ENCODE measurements around the gene CLEC14A.

Gene CLEC14A

DNA sequence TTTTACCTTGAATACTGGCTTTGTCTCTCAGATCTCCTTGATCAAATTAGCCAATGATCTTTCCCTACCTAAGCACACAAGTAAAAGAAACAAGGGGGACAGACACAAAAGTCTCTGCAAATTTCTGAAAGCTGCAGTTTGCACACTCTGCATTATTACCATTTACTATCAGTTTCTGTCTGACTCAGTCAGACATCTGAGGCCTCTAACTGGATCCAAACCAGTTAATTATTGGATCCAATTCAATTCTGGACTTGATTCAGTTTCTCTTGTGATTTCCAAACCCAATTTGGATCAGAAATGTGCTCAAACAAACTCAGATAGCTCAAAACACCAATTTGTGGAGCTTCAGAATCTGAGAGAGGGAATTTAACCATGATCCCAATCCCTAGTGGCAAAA is 31.6 kb downstream of the CLEC14A start:
- Histone ChIP-seq H3K9ac (ENCODE audit: low read depth, low read length) (no peak overlapping the region), H3K4me1 (ENCODE audit: insufficient read depth, low read length) (peaks cover 17% of the 10 kb centered on the region), H3K9me3 (ENCODE audit: control insufficient read depth, insufficient read depth, low read length) (no peaks in the 10 kb centered on the region), H3K36me3 (ENCODE audit: insufficient read depth, low read length) (no peaks in the 10 kb centered on the region)

DNA sequence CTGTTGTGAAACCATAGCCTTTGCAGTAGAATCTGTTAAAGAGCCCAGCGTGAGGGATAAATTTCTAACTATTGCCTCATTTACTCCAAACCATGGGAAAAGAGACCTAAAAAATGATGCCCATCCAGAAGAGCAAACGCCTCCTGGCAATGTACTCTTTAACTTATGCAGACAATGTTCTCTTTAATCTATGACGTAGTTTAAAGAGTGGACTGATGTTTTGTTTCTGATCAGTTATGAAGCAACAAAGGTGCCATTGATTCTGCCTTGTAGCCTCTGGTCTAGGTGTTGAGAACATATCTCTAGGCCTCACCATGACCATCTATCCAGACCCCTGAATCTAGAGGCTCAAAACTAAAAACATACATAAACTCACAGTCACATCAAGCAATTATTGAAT is 34.8 kb downstream of the CLEC14A start:
- no peaks in the 10 kb centered on the region for H3K9me3 ChIP-seq (ENCODE audit: control insufficient read depth, insufficient read depth, low read length)
- H3K36me3 ChIP-seq (ENCODE audit: insufficient read depth, low read length) = no peaks in the 10 kb centered on the region
- peaks cover 21% of the 10 kb centered on the region for H3K4me1 ChIP-seq (ENCODE audit: insufficient read depth, low read length)
- H3K9ac ChIP-seq (ENCODE audit: low read depth, low read length) = no peak overlapping the region

DNA sequence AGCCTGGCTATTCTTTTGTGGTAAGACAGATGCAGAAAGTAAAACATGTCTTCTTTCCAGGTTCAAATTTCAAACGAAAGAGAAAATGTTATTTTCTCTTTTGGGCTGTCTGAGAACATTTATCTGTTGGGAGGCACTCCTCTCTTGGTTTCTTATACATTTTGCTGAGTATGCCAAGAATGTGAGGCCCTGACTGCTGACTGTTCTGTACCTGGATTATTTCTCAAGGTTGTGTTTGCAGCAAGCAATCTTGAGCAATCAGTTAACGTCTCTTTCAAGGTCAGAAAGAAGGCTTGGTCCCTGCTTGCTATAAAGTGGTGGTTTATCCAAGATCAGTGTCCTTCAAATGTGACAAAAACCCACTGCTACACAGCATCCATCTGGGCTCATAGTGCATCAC is 38.3 kb downstream of the CLEC14A start:
- Histone ChIP-seq H3K4me1 (ENCODE audit: insufficient read depth, low read length) (peaks cover 30% of the 10 kb centered on the region), H3K9ac (ENCODE audit: low read depth, low read length) (no peak overlapping the region)

DNA sequence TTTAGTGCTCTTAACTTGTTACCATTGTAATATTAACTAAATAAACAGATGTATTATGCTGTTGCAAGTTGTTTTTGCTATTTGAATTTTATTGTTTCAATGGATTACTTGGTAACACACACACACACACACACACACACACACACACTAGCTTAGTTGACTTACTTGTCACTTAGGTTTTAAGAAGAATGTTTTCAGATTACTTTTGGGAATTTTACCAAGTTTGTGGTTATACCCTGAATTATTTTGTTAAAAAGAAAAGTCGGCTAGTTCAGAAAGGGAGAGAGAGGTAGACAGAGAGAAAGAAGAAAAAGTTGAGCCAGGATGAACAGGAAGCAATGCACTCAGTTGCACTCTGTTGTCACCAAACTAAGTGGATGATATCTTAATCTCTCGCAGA is 42.9 kb downstream of the CLEC14A start:
- Histone ChIP-seq H3K4me1 (ENCODE audit: insufficient read depth, low read length) (peaks cover 13% of the 10 kb centered on the region), H3K9ac (ENCODE audit: low read depth, low read length) (no peak overlapping the region), H3K36me3 (ENCODE audit: insufficient read depth, low read length) (no peaks in the 10 kb centered on the region), H3K9me3 (ENCODE audit: control insufficient read depth, insufficient read depth, low read length) (no peaks in the 10 kb centered on the region)

More for the DNA sequence above, 38.3 kb downstream of the CLEC14A start:
- Histone ChIP-seq H3K36me3 (ENCODE audit: insufficient read depth, low read length) (no peaks in the 10 kb centered on the region), H3K9me3 (ENCODE audit: control insufficient read depth, insufficient read depth, low read length) (no peaks in the 10 kb centered on the region)

DNA sequence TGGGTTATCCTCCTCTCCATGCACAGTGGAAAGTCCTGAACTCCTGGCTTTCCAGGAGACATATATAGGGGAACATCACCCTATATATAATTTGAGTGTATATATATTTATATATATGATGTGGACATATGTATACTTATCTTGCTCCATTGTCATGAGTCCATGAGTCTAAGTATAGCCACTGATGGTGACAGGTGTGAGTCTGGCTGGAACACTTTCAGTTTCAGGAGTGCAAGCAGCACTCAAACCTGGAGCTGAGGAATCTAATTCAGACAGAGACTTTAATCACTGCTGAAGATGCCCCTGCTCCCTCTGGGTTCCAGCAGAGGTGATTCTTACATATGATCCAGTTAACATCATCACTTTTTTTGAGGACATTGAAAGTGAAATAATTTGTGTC is 43.8 kb downstream of the CLEC14A start:
- Histone ChIP-seq H3K9me3 (ENCODE audit: control insufficient read depth, insufficient read depth, low read length) (no peaks in the 10 kb centered on the region), H3K36me3 (ENCODE audit: insufficient read depth, low read length) (no peaks in the 10 kb centered on the region), H3K9ac (ENCODE audit: low read depth, low read length) (no peak overlapping the region), H3K4me1 (ENCODE audit: insufficient read depth, low read length) (peaks cover 9% of the 10 kb centered on the region)

DNA sequence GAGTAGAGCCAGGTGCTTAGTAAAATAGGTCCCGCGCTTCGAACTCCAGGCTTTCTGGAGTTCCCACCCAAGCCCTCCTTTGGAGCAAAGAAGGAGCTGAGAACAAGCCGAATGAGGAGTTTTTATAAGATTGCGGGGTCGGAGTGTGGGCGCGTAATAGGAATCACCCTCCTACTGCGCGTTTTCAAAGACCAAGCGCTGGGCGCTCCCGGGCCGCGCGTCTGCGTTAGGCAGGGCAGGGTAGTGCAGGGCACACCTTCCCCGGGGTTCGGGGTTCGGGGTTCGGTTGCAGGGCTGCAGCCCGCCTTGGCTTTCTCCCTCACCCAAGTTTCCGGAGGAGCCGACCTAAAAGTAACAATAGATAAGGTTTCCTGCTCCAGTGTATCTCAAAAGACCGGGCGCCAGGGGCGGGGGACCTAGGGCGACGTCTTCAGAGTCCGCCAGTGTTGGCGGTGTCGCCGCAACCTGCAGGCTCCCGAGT is 44.6 kb downstream of the CLEC14A start:
- peaks cover 9% of the 10 kb centered on the region for H3K4me1 ChIP-seq (ENCODE audit: insufficient read depth, low read length)
- no peak overlapping the region for H3K9ac ChIP-seq (ENCODE audit: low read depth, low read length)
- H3K9me3 ChIP-seq (ENCODE audit: control insufficient read depth, insufficient read depth, low read length) = no peaks in the 10 kb centered on the region
- no peaks in the 10 kb centered on the region for H3K36me3 ChIP-seq (ENCODE audit: insufficient read depth, low read length)

DNA sequence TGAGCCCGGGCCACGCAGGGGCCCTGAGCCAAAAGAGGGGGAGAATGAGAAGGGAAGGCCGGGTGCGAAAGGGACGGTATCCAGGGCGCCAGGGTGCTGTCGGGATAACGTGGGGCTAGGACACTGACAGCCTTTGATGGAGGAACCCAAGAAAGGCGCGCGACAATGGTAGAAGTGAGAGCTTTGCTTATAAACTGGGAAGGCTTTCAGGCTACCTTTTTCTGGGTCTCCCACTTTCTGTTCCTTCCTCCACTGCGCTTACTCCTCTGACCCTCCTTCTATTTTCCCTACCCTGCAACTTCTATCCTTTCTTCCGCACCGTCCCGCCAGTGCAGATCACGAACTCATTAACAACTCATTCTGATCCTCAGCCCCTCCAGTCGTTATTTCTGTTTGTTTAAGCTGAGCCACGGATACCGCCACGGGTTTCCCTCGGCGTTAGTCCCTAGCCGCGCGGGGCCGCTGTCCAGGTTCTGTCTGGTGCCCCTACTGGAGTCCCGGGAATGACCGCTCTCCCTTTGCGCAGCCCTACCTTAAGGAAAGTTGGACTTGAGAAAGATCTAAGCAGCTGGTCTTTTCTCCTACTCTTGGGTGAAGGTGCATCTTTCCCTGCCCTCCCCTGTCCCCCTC is 45.2 kb downstream of the CLEC14A start:
- Histone ChIP-seq H3K9me3 (ENCODE audit: control insufficient read depth, insufficient read depth, low read length) (no peaks in the 10 kb centered on the region), H3K4me1 (ENCODE audit: insufficient read depth, low read length) (peaks cover 9% of the 10 kb centered on the region), H3K9ac (ENCODE audit: low read depth, low read length) (no peak overlapping the region), H3K36me3 (ENCODE audit: insufficient read depth, low read length) (no peaks in the 10 kb centered on the region)

DNA sequence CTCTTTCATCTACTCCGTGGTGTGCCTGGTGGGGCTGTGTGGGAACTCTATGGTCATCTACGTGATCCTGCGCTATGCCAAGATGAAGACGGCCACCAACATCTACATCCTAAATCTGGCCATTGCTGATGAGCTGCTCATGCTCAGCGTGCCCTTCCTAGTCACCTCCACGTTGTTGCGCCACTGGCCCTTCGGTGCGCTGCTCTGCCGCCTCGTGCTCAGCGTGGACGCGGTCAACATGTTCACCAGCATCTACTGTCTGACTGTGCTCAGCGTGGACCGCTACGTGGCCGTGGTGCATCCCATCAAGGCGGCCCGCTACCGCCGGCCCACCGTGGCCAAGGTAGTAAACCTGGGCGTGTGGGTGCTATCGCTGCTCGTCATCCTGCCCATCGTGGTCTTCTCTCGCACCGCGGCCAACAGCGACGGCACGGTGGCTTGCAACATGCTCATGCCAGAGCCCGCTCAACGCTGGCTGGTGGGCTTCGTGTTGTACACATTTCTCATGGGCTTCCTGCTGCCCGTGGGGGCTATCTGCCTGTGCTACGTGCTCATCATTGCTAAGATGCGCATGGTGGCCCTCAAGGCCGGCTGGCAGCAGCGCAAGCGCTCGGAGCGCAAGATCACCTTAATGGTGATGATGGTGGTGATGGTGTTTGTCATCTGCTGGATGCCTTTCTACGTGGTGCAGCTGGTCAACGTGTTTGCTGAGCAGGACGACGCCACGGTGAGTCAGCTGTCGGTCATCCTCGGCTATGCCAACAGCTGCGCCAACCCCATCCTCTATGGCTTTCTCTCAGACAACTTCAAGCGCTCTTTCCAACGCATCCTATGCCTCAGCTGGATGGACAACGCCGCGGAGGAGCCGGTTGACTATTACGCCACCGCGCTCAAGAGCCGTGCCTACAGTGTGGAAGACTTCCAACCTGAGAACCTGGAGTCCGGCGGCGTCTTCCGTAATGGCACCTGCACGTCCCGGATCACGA is 46.0 kb downstream of the CLEC14A start:
- Histone ChIP-seq H3K9me3 (ENCODE audit: control insufficient read depth, insufficient read depth, low read length) (no peaks in the 10 kb centered on the region), H3K9ac (ENCODE audit: low read depth, low read length) (peak overlapping the region; percentile 68; the same call in 1 of the 2 replicates), H3K36me3 (ENCODE audit: insufficient read depth, low read length) (no peaks in the 10 kb centered on the region), H3K4me1 (ENCODE audit: insufficient read depth, low read length) (peaks cover 9% of the 10 kb centered on the region)

DNA sequence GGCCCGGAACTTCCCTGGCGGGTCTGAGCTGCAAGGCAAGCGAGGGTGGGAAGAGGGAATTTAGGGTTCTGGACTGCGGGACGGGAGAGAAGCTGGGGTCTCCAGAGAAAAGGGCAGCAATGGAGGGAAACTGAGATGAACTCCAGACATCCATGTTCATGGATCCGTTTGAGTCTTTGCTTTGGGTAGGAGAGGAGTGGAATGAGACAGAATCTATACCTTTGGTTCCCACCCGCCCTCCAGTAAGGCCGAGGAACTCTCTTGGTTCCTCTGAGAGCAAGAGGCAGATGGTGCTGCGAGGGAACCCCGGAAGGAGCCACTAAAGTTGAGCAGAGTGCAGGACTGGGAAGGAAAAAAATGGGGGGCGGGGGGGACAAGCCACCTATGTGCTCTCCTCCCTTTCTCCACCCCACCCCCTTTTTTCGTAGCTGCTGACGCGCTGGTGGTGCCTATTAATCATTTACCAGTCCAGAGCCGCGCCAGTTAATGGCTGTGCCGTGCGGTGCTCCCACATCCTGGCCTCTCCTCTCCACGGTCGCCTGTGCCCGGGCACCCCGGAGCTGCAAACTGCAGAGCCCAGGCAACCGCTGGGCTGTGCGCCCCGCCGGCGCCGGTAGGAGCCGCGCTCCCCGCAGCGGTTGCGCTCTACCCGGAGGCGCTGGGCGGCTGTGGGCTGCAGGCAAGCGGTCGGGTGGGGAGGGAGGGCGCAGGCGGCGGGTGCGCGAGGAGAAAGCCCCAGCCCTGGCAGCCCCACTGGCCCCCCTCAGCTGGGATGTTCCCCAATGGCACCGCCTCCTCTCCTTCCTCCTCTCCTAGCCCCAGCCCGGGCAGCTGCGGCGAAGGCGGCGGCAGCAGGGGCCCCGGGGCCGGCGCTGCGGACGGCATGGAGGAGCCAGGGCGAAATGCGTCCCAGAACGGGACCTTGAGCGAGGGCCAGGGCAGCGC is 47.0 kb downstream of the CLEC14A start:
- Histone ChIP-seq H3K9me3 (ENCODE audit: control insufficient read depth, insufficient read depth, low read length) (no peaks in the 10 kb centered on the region), H3K36me3 (ENCODE audit: insufficient read depth, low read length) (no peaks in the 10 kb centered on the region), H3K9ac (ENCODE audit: low read depth, low read length) (peak overlapping the region; percentile 68), H3K4me1 (ENCODE audit: insufficient read depth, low read length) (peaks cover under 1% of the 10 kb centered on the region; the same call in 1 of the 2 replicates)

DNA sequence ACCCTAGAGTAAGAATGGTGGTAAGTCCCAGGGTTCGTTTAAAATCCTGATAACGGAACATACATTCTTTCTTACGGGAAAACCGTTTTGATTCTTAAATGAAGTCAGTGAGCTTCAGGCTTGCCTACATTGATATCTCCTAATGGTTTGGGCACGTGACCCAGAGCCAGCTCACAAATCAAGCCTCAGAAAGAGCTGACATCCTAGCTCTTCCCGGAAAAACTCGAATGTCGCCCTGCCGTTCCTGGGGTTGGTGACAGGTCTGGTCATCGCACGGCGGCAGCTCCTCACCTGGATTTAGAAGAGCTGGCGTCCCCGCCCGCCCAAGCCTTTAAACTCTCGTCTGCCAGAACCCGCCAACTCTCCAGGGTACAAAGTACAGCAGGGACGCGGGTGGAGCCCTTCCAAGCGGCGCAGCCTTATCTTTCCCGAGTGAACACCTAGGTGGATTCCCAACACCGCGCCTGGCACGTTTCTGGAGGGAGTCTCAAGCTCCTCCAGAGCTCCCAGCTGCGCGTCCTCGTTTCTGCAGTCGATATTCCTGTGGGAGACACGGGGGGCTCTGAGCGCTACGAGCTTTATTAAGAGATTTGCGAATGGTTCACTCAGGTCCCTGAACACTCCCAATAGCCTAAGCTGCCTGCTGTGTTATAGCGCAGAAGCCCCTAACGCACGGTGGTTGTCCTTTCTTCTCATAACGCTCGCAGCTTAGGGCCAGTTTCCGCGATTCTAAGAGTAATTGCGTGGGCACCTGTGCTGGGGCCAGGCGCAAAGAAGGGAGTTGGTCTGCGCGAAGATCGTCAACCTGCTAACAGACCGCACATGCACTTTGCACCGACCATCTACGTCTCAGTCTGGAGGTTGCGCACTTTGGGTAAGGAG is 47.9 kb downstream of the CLEC14A start, which contains the start of gene SSTR1:
Gene SSTR1, plus strand, starts transcription at position 169 of the 882 bp plus-strand sequence. CDS start 1,486 bp downstream, outside the sequence.
- Histone ChIP-seq H3K9me3 (ENCODE audit: control insufficient read depth, insufficient read depth, low read length) (no peaks in the 10 kb centered on the region), H3K36me3 (ENCODE audit: insufficient read depth, low read length) (no peaks in the 10 kb centered on the region), H3K9ac (ENCODE audit: low read depth, low read length) (peak within 1 kb of the TSS; percentile 68), H3K4me1 (ENCODE audit: insufficient read depth, low read length) (no peaks in the 10 kb centered on the region)

DNA sequence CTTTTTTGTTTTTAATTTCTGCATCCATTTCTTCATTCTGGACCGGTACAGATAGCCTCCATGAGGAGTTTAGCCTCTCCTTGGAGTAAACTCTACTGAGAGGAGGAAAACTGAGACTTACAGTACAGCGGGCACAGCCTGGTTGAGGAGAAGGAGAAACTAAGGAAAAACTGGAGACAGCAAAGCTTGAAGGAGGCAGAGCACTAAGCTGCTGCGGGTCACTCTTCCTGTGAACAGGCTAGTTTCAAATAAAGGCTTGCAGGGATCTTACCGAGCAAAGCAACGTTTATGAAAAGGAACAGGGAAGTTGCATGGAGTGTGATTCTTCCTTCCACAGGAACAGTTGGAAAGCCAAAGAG is 48.5 kb downstream of the CLEC14A start:
- Histone ChIP-seq H3K36me3 (ENCODE audit: insufficient read depth, low read length) (no peaks in the 10 kb centered on the region), H3K9ac (ENCODE audit: low read depth, low read length) (peak overlapping the region; percentile 68; the same call in 1 of the 2 replicates), H3K9me3 (ENCODE audit: control insufficient read depth, insufficient read depth, low read length) (no peaks in the 10 kb centered on the region), H3K4me1 (ENCODE audit: insufficient read depth, low read length) (no peaks in the 10 kb centered on the region)

DNA sequence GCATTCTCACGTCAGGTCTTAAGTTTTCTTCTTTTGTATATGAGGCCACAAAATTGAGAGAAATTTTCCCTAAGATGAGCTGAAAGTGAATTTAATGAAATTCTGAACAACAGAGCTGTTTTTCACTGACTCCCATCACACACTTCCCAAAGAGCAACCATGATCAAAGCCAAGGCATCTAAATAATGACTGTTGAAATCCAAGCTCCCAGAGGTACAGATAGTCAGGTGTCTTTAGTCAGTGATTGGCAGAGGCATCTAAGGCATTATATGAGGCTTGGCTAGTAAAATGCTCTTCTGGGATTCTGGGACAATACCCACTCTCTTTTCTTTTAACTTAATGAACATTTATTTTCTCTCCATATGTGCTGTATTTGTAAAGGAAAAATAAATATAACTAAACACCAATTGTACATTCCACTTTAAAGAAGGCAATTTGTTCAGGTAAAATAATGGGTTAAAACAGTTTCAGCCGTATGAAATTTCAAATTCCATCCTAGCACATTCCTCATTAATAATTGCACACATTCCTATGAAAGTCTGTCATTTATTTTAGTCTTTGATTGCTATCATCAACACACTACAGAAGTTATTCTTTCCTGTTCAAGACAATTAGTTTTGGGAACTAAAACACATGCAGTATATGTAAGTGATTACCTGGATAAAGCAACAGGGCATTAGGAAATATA is 49.1 kb downstream of the CLEC14A start:
- H3K36me3 ChIP-seq (ENCODE audit: insufficient read depth, low read length) = no peaks in the 10 kb centered on the region
- no peak overlapping the region for H3K9ac ChIP-seq (ENCODE audit: low read depth, low read length)
- no peaks in the 10 kb centered on the region for H3K9me3 ChIP-seq (ENCODE audit: control insufficient read depth, insufficient read depth, low read length)
- no peaks in the 10 kb centered on the region for H3K4me1 ChIP-seq (ENCODE audit: insufficient read depth, low read length)

Measured in ES-I3 (cell line).